Measurements from ENCODE around the gene XXYLT1. TPM values are rescaled to one million over a fixed set of nuclear protein-coding genes. Genes with fewer than 3 reads are reported as not detected.

The XXYLT1 gene
- total and polyA plus RNA-seq, 10 of the 15 experiments (the other 5 are each of a cell fraction or from before 2014, with no cell fraction given) = 1.2 to 14.2 (median 9.3) TPM

DNA sequence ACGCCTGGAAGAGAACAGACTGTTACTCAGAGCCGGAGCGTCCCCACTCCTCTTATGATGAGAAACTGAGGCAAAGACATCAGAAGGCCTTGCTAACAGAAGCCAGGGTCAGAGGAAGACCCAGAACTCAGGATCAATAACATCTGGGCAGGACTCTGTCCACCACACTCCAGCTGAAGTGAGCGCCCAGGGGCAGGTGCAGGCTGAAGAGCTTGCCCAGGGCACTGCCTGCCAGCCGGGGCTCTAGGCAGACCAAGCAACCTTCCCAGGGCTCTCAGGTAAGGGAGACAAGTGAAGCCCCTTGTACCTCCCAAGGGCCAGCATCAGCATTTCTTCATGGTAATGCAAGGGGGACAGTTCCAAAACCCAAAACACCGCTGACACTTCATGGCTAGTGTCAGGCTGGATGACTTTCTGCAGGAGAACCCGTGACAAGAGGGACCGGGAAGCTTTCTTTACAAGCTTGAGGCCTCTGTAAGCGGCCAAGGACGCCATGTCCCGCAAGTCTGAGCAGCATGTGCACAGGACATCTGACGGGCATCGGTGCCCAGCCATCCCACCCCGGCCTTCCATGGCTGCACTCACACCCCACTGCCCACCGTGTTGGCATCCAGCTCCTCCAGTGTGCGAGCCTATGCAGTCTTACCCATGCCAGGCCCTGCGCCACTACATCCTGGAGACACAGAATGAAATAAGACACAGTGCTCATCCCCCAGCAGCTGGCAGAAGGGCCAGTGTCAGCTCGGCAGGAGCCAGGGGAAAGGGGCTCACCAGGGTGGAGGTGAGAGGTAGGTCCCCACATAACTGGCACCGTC, 14.1 kb downstream of the XXYLT1 start:
- no peak overlapping the region for H3K9ac ChIP-seq (ENCODE audit: control insufficient read depth, insufficient read depth, low read length)
- no peaks in the 10 kb centered on the region for H3K36me3 ChIP-seq (ENCODE audit: control insufficient read depth in 2 of 2, insufficient read depth in 2 of 2, low read length in 1 of 2)
- no peak overlapping the region for H2AFZ ChIP-seq (ENCODE audit: control insufficient read depth, low read depth, low read length)
- H3K4me3 ChIP-seq = no peak overlapping the region
- ChIA-PET POLR2A (interaction anchor here (0.8 to 1.6 kb wide), 4 partner anchors 49 to 584 kb away, joined by 3 to 7 read pairs (median 4); partner anchors contain the start of gene LSG1), CTCF (interaction anchor here (0.6 to 5.2 kb wide), 8 partner anchors 103 to 585 kb away, joined by 3 to 35 read pairs (median 3); partner anchors contain the start of gene LSG1), RAD21 (ENCODE audit: unreplicated experiment) (interaction anchor here (0.8 to 2.4 kb wide), 7 partner anchors 14 to 584 kb away, joined by 3 to 18 read pairs (median 7); partner anchors contain the start of genes LSG1 and XXYLT1), SMC1A (ENCODE audit: uncharacterized antibody, unreplicated experiment) (interaction anchor here (1.1 to 2.9 kb wide), 4 partner anchors 49 to 574 kb away, joined by 3 to 24 read pairs (median 14); no protein-coding TSS in a partner anchor)
- DNase-seq (ENCODE audit: low read depth, low spot score) = no peak
- H3K4me2 ChIP-seq (ENCODE audit: control insufficient read depth, insufficient read depth) = no peak overlapping the region
- TF ChIP-seq, protein P1, sequence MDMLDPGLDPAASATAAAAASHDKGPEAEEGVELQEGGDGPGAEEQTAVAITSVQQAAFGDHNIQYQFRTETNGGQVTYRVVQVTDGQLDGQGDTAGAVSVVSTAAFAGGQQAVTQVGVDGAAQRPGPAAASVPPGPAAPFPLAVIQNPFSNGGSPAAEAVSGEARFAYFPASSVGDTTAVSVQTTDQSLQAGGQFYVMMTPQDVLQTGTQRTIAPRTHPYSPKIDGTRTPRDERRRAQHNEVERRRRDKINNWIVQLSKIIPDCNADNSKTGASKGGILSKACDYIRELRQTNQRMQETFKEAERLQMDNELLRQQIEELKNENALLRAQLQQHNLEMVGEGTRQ (IDR thresholded peaks at IDR 0.05; ENCODE audit: borderline replicate concordance, low read depth, low read length) = no peak
- no peak for TF ChIP-seq CEBPB (IDR thresholded peaks at IDR 0.05; ENCODE audit: borderline replicate concordance in 1 of 2, low read depth in 2 of 2, low read length in 2 of 2)
- no peaks in the 10 kb centered on the region for H4K20me1 ChIP-seq (ENCODE audit: control insufficient read depth, insufficient read depth)
- BruUV-seq (replicated peaks) = no TSS peak
- no peak for ATAC-seq
- H3K79me2 ChIP-seq (ENCODE audit: control insufficient read depth, insufficient read depth, low read length) = peaks cover 15% of the 10 kb centered on the region
- no peak overlapping the region for H3K27ac ChIP-seq (ENCODE audit: control insufficient read depth, insufficient read depth)
- no peaks in the 10 kb centered on the region for H3K9me3 ChIP-seq (replicated peaks; ENCODE audit: control insufficient read depth, insufficient read depth, low read length)
- in situ Hi-C loops (cut with MboI) = loop anchor here (5.0 to 10.0 kb wide), 3 partner anchors 110 to 922 kb away; no protein-coding TSS in a partner anchor
- intact Hi-C loops (cut with micrococcal nuclease; ENCODE audit: unreplicated experiment) = no loop called here
- FAIRE-seq = no peak
- WGBS (ENCODE audit: insufficient coverage, insufficient replicate concordance, low lambda C conversion rate, missing lambda C conversion rate) = 97% methylated on average over 19 of the region's 19 CpGs
- H3K4me1 ChIP-seq (ENCODE audit: control insufficient read depth, insufficient read depth, low read length) = peaks cover 31% of the 10 kb centered on the region
- no peaks in the 10 kb centered on the region for H3K27me3 ChIP-seq (replicated peaks in 1 of 2; ENCODE audit: control insufficient read depth in 2 of 2, insufficient read depth in 2 of 2, low read length in 1 of 2)
